ENCODE measurements around the gene SAMD4A.

SAMD4A gene

GRCh38 chr14:54789166-54789565 is 222.2 kb downstream of the SAMD4A start:
- no peak for TF ChIP-seq CTCF (conservative IDR thresholded peaks at IDR 0.05)
- TF ChIP-seq ZFX (IDR thresholded peaks at IDR 0.05) = no peak
- H3K27ac ChIP-seq = no peak overlapping the region

GRCh38 chr14:54789781-54790480 is 223.0 kb downstream of the SAMD4A start:
- TF ChIP-seq ZFX (IDR thresholded peaks at IDR 0.05) = no peak
- no peak for TF ChIP-seq CTCF (conservative IDR thresholded peaks at IDR 0.05)
- no peak overlapping the region for H3K27ac ChIP-seq

GRCh38 chr14:54791001-54791400 is 224.1 kb downstream of the SAMD4A start:
- no peak overlapping the region for H3K27ac ChIP-seq

GRCh38 chr14:54792288-54792687 is 225.4 kb downstream of the SAMD4A start:
- no peak overlapping the region for H3K27ac ChIP-seq
- TF ChIP-seq CTCF (conservative IDR thresholded peaks at IDR 0.05) (no peak), ZFX (IDR thresholded peaks at IDR 0.05) (no peak)

More at GRCh38 chr14:54791001-54791400, 224.1 kb downstream of the SAMD4A start:
- TF ChIP-seq CTCF (conservative IDR thresholded peaks at IDR 0.05) (no peak), ZFX (IDR thresholded peaks at IDR 0.05) (no peak)

GRCh38 chr14:54794159-54794558 is 227.2 kb downstream of the SAMD4A start:
- no peak overlapping the region for H3K27ac ChIP-seq
- TF ChIP-seq ZFX (IDR thresholded peaks at IDR 0.05) = no peak
- no peak for TF ChIP-seq CTCF (conservative IDR thresholded peaks at IDR 0.05)

GRCh38 chr14:54794796-54795195 is 227.9 kb downstream of the SAMD4A start:
- no peak overlapping the region for H3K27ac ChIP-seq
- TF ChIP-seq ZFX (IDR thresholded peaks at IDR 0.05) (no peak), CTCF (conservative IDR thresholded peaks at IDR 0.05) (no peak)

- no peak overlapping the region for H3K27ac ChIP-seq
- TF ChIP-seq ZFX (IDR thresholded peaks at IDR 0.05) (no peak), CTCF (conservative IDR thresholded peaks at IDR 0.05) (no peak)
These were observed 230.0 kb downstream of the SAMD4A start for GRCh38 chr14:54796961-54797360.

Data from C4-2B (cell line).